ENCODE data around the gene DDO.

The DDO gene

DNA sequence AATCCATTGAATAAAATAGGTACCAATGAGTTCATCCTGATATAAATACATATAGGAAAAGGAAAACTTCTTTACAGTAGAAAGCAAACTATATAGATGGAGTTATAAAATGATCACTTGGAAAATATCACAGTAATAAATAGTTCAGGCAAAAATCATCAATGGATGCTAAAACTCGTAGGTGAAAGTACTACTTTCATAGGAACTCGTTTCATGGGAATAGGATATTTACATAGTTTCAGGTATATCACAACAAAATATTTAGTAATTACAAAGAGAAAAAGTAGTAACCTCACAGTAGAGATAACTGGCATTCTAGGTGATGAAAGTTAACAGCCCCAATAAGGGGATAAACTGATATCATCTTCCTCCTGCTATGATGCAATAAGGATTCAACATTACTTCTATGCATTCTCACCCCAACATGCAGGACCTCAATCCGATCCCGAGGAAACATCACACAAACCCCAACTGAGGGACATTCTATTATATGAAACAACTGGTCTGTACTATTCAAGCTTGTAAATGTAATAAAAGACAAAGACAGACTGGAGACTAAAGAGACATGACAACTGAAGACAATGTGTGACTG lies 13.7 kb downstream of the DDO start:
- no peaks in the 10 kb centered on the region for H4K20me1 ChIP-seq (ENCODE audit: insufficient read depth)
- H3K4me1 ChIP-seq (ENCODE audit: low read depth, poor library complexity, severe bottlenecking) = peaks cover 18% of the 10 kb centered on the region
- H3K27ac ChIP-seq = no peak overlapping the region
- TF ChIP-seq, protein P1, sequence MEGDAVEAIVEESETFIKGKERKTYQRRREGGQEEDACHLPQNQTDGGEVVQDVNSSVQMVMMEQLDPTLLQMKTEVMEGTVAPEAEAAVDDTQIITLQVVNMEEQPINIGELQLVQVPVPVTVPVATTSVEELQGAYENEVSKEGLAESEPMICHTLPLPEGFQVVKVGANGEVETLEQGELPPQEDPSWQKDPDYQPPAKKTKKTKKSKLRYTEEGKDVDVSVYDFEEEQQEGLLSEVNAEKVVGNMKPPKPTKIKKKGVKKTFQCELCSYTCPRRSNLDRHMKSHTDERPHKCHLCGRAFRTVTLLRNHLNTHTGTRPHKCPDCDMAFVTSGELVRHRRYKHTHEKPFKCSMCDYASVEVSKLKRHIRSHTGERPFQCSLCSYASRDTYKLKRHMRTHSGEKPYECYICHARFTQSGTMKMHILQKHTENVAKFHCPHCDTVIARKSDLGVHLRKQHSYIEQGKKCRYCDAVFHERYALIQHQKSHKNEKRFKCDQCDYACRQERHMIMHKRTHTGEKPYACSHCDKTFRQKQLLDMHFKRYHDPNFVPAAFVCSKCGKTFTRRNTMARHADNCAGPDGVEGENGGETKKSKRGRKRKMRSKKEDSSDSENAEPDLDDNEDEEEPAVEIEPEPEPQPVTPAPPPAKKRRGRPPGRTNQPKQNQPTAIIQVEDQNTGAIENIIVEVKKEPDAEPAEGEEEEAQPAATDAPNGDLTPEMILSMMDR (conservative IDR thresholded peaks at IDR 0.05; ENCODE audit: low read depth, low read length) = no peak
- no peaks in the 10 kb centered on the region for H3K27me3 ChIP-seq (ENCODE audit: insufficient read depth, low read depth)
- no peak overlapping the region; the same call in 1 of the 2 replicates for H3K4me2 ChIP-seq
- H2AFZ ChIP-seq (ENCODE audit: low read depth) = no peak overlapping the region
- H3K4me3 ChIP-seq (IDR thresholded peaks at IDR 0.05; ENCODE audit: insufficient read depth, low read depth, low read length) = no peak overlapping the region
- no peaks in the 10 kb centered on the region for H3K36me3 ChIP-seq (ENCODE audit: insufficient read depth)
- H3K79me2 ChIP-seq (ENCODE audit: insufficient read depth, low read depth) = no peaks in the 10 kb centered on the region
- H3K9ac ChIP-seq = no peak overlapping the region

- H2AFZ ChIP-seq (ENCODE audit: low read depth) = no peak overlapping the region
- H3K27me3 ChIP-seq (ENCODE audit: insufficient read depth, low read depth) = no peaks in the 10 kb centered on the region
- TF ChIP-seq, protein P1 (conservative IDR thresholded peaks at IDR 0.05; ENCODE audit: low read depth, low read length) = no peak
- no peak overlapping the region for H3K4me2 ChIP-seq
- no peak overlapping the region for H3K4me3 ChIP-seq (IDR thresholded peaks at IDR 0.05; ENCODE audit: insufficient read depth, low read depth, low read length)
- H3K27ac ChIP-seq = no peak overlapping the region
- H3K79me2 ChIP-seq (ENCODE audit: insufficient read depth, low read depth) = no peaks in the 10 kb centered on the region
- H3K9ac ChIP-seq = no peak overlapping the region
- H4K20me1 ChIP-seq (ENCODE audit: insufficient read depth) = no peaks in the 10 kb centered on the region
- peaks cover 18% of the 10 kb centered on the region for H3K4me1 ChIP-seq (ENCODE audit: low read depth, poor library complexity, severe bottlenecking)
- no peaks in the 10 kb centered on the region for H3K36me3 ChIP-seq (ENCODE audit: insufficient read depth)
These were observed 15.2 kb downstream of the DDO start for GRCh38 chr6:110400208-110400607.

DNA sequence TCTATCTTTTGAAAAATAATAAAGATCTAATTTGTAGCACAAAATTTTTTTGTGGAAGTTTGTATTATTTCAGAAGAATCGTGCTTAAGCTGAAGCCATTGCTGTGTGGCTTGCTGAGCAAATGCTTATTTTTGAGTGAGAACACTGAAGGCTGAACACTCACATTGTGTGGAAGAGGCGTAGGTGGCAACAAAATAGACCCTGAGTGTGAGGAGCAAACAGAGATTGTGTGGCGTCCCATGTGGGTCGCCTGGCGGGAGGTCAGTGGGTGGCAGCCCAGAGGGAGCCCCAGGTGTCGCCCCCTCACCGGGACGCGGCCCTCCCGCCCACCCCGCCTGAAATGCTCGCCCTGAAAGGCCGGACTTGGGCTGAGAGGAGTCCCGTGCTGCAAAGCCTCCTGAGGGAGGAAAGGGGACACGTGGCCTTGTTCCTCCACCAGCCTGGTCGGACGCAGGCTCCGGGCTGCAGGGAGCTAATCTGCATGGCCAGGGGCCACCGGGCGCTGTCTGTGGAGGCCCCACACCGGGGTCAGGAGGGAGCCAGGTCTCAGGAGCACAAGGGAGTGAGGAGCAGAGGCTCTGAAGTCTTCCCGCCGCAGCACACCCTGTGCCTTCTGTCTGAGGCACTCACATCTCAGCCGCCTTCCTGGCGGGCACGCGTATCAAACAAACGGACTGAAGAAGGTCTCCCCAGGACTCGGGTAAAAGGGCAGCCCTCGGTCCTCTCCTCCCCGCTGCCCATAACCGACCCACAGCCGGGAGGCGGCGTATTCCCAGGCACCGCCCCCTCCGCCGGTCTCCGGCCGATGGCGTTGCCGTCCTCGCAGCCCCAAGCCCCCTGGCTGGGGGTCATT lies 15.9 kb downstream of the DDO start:
- TF ChIP-seq, protein P1 (conservative IDR thresholded peaks at IDR 0.05; ENCODE audit: low read depth, low read length) = no peak
- Histone ChIP-seq H3K4me1 (ENCODE audit: low read depth, poor library complexity, severe bottlenecking) (peaks cover 18% of the 10 kb centered on the region), H3K27ac (no peak overlapping the region), H3K9ac (no peak overlapping the region), H2AFZ (ENCODE audit: low read depth) (no peak overlapping the region), H3K79me2 (ENCODE audit: insufficient read depth, low read depth) (no peaks in the 10 kb centered on the region), H3K4me2 (no peak overlapping the region), H4K20me1 (ENCODE audit: insufficient read depth) (no peaks in the 10 kb centered on the region), H3K4me3 (IDR thresholded peaks at IDR 0.05; ENCODE audit: insufficient read depth, low read depth, low read length) (no peak overlapping the region), H3K27me3 (ENCODE audit: insufficient read depth, low read depth) (no peaks in the 10 kb centered on the region), H3K36me3 (ENCODE audit: insufficient read depth) (no peaks in the 10 kb centered on the region)

GRCh38 chr6:110398778-110399177 lies 16.6 kb downstream of the DDO start:
- no peak overlapping the region for H3K4me2 ChIP-seq
- H2AFZ ChIP-seq (ENCODE audit: low read depth) = no peak overlapping the region

More at GRCh38 chr6:110398778-110399177, 16.6 kb downstream of the DDO start:
- H3K27ac ChIP-seq = no peak overlapping the region
- H3K27me3 ChIP-seq (ENCODE audit: insufficient read depth, low read depth) = no peaks in the 10 kb centered on the region
- H3K9ac ChIP-seq = no peak overlapping the region
- no peaks in the 10 kb centered on the region for H3K79me2 ChIP-seq (ENCODE audit: insufficient read depth, low read depth)
- H3K4me1 ChIP-seq (ENCODE audit: low read depth, poor library complexity, severe bottlenecking) = peaks cover 18% of the 10 kb centered on the region
- H4K20me1 ChIP-seq (ENCODE audit: insufficient read depth) = no peaks in the 10 kb centered on the region
- TF ChIP-seq, protein P1 (conservative IDR thresholded peaks at IDR 0.05; ENCODE audit: low read depth, low read length) = no peak
- no peak overlapping the region for H3K4me3 ChIP-seq (IDR thresholded peaks at IDR 0.05; ENCODE audit: insufficient read depth, low read depth, low read length)
- no peaks in the 10 kb centered on the region for H3K36me3 ChIP-seq (ENCODE audit: insufficient read depth)

All from KMS-11 (cell line).